NCI-H446 treated with DMSO at 0.1 percent for 48 hours (cell line): ENCODE measurements around the gene SLC19A1.
"Not testable (repeated sequence)": the region's sequence is repeated elsewhere in the genome, so short reads cannot be mapped to it uniquely, and the experiment has no call there.

Source experiments
- DNase-seq: peaks from one replicate; lab custom pipeline; 2025; lab: John Stamatoyannopoulos, UW

SLC19A1 gene

DNA sequence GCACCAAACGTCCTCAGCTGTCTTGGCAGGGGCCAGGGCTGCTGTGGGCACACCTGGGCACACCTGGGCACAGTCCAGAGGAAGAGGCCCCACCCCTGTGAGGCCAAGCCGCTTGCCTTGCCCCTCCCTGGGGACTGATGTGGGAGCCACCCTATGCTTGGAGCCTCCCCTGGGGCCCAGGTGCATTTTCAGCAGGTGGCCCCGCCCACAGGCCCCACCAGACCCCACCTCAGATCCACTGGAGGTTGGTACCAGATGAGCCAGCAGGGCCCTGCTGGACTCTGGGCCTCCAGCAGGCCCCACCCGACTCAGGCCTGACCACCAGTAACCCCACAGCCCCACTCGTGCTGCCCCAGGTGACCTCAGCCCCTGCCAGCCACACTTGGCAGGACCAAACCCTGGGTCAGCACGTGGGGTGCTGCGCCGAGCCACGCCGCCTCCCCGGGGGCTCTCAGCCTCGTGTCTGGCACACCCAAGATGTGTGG lies 8.8 kb downstream of the SLC19A1 start:
- no peak for DNase-seq

DNA sequence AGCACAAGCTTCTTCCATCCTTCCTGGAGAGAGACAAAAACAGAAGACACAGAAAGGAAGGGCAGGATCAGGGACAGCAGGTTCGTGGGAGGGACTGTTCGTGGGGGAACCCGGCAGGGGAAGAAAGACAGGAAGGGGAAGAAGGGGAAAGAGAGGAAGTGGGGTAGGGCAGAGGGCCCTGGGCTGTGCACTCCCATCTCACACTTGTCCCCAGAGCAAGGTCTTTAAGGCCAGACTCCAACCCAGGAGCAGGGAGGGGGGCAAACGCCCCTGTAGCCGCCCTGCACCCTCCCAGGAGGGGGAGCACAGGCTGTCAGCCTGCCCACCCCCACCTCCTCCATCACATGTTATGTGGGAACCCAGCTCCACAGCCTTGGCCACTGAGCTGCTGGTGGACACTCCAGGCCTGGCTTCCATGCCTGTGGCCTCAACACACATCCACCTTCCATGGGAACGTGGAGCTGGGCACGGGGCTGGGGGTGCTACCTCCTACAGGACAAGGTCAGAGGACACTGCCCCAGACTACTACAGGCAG lies 9.3 kb downstream of the SLC19A1 start:
- no peak for DNase-seq

- DNase-seq = no peak
Measured at GRCh38 chr21:45531393-45532215, 10.6 kb downstream of the SLC19A1 start.

GRCh38 chr21:45531114-45531392 lies 11.2 kb downstream of the SLC19A1 start:
- not testable (repeated sequence) for DNase-seq

DNA sequence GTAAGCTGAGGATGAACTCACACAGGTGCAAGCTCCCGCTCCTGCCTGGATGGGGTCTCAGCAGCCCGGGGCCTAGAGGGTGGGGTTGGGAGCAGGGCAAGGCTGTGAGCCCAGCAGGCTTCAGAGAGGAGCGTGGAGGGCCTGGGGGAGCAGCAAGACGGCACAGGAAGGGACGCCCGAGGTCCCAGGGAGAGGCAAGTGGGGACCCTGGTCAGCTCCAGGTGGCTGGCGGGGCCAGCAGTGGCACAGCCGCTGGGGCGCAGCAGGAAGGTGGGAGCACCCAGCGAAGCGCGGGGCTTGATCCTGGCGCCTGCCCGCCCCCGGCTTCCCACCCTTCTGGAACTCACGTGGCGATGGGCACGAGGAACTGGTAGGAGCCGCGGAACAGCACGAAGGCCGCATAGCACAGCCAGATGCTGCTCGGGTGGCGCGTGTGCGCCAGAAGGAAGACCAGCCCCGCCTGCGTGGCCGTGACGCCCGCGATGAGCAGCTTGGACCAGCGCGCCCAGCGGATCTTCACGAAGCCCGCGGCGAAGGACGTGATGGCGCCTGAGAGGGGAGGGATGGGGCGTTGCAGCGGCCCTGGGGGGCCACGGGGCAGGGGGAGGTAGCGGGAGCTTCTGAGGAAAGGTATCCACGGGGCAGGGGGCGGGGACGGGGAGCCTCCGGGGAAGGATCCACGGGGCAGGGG lies 11.7 kb downstream of the SLC19A1 start:
- no peak for DNase-seq

- no peak for DNase-seq
Measured at GRCh38 chr21:45529785-45530422, 12.3 kb downstream of the SLC19A1 start.

- no peak for DNase-seq
Measured at GRCh38 chr21:45528981-45529784, 13.1 kb downstream of the SLC19A1 start.

GRCh38 chr21:45528028-45528705 lies 14.1 kb downstream of the SLC19A1 start:
- DNase-seq = no peak

DNA sequence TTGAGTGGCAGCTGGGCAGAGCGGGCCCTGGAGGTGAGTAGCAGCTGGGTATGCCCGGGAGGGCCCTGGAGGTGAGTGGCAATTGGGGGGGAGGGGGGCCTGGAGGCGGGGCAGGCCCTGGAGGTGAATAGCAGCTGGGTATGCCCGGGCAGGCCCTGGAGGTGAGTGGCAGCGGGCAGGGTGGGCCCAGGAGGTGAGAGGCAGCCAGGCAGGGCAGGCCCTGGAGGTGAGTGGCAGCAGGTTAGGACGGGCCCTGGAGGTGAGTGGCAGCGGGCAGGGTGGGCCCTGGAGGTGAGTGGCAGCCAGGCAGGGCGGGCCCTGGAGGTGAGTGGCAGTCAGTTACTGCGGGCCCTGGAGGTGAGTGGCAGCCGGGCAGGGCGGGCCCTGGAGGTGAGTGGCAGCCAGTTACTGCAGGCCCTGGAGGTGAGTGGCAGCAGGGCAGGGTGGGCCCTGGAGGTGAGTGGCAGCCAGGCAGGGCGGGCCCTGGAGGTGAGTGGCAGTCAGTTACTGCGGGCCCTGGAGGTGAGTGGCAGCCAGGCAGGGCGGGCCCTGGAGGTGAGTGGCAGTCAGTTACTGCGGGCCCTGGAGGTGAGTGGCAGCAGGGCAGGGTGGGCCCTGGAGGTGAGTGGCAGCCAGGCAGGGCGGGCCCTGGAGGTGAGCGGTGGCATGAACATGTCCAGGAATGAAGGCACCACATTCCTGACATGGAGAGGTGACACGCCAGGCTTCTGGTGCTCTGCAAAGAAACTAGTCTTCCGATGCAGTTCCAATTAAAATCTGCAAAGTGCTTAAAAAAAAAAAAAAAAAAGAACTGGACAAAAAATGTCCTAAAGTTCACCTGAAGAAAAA lies 14.9 kb downstream of the SLC19A1 start:
- not testable (repeated sequence) for DNase-seq

DNA sequence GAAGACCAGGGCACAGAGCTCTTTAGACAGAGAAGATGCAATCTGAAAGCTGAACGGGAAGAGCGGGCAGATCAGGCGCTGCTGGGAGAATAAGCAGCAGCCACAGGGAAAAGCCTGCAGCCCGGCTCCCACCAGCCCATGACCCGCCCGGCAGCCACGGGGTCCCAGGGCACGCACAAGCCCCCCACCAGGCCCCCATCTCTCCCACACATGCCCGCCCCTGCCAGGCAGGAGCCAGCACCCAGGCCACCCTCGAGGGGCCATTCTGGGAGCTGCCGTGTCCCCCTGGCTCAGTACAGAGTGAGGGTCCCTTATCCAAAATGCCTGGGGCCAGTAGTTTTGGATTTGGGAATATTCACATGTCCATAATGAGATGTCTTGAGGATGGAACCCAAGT lies 16.3 kb downstream of the SLC19A1 start:
- no peak for DNase-seq

DNA sequence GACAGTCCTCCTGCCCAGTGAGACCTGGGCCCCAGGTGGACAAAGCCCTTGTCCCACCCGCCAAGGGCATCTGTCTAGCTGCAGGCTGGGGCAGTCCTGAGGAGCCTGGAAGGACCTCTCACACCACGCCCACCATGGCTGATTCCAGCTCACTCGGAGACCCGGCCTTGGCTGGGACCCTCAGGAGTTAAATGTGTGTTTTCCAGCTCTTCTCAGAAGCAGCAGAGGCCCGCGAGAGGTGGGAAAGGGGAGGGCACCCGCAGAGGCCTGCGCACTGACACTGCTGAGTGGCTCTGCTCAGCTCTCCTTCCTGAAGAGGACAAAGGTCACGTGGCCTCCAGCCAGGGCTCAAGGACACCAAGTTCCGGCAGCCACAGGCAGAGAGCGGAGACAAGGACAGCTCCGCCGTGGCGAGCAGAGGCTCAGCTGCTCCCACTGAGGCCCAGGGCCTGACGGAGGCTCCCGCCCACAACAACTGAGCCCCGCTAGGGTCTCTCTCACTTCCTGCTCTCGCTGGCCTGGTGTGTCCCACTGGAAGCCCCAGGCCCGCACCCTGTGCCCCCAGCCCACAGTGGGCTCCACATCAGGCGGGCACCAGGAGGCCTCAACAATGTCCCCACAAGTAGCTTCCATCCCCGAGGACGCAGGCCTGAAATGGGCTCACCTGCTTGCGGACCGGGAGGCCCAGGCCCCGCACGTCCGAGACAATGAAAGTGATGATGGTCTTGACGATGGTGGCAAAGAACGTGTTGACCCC lies 16.9 kb downstream of the SLC19A1 start:
- no peak for DNase-seq

GRCh38 chr21:45524756-45525152 lies 17.5 kb downstream of the SLC19A1 start:
- DNase-seq = no peak

- no peak for DNase-seq
Measured at GRCh38 chr21:45523411-45524101, 18.7 kb downstream of the SLC19A1 start.

GRCh38 chr21:45522986-45523385 lies 19.3 kb downstream of the SLC19A1 start:
- DNase-seq = no peak

DNA sequence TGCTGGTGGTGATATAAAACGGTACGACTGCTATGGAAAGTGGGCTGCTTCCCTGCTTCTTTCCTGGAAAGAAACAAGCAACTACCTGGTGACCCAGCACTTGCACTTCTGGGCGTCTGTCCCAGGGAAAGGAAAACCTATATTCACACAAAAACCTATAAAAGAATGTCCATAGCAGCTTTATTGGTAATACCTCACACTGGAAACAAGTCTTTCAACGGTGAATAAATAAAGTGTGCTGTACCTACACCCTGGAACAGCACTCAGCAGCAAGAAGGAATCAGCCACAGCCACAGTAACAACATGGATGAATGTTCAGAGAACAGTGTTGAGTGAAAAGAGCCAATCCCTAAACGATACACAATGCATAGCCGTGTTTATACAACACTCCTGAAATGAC lies 19.9 kb downstream of the SLC19A1 start:
- DNase-seq = no peak

GRCh38 chr21:45521241-45521640 lies 21.0 kb downstream of the SLC19A1 start:
- DNase-seq = no peak

DNA sequence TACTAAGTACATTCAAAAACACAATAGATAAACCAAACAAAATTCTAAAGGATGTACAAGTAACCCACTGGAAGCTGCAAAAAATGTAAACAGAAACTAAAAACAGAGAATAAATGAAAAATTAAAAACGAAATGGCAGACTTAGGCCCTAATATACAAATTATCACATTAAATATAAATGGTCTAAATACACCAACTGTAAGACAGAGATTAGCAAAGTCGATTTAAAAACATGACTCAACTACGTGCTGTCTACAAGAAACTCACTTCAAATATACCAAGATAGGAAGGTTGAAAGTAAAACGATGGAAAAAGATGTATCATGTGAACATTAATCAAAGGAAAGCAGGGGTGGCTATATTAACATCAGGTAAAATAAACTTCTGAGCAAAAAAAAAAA lies 23.1 kb downstream of the SLC19A1 start:
- DNase-seq = no peak

DNA sequence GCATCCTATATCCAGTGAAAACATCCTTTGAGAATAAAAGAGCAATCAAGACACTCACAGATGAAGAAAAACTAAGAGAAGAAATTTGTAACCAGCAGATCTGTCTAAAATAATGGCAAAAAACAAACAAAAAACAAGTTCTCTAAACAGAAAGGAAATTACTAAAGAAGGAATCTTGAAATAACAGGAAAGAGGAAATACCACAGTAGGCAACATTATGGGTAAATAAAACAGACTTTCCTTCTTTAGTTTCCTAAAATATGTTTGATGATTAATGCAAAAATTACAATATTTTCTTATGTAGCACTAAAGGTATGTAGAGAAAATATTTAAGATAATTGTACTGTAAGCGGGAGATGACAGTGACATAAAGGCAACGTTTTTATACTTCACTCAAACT lies 23.5 kb downstream of the SLC19A1 start:
- no peak for DNase-seq
